Fibroblast of skin of left quadriceps (primary cell): Measurements from ENCODE around the gene MAP4K1.

Experiments used
- DNase-seq, 2 experiments: peaks; one replicate each; pipeline ENCODE4 v3.0.0-alpha.2; 2013; ENCODE audit warnings: low read depth in 2 of 2

MAP4K1 gene

GRCh38 chr19:38617764-38618589 lies at the start of gene MAP4K1:
Gene MAP4K1, minus strand, starts transcription at chr19:38617953. Its CDS starts 58 bp downstream, at chr19:38617895.
- DNase-seq, result no peak

- DNase-seq, result no peak
These were observed 49.1 kb upstream of the MAP4K1 start for GRCh38 chr19:38666663-38667511.

GRCh38 chr19:38665950-38666662 lies 48.4 kb upstream of the MAP4K1 start:
- DNase-seq, result peak; percentile 90 to 91

DNA sequence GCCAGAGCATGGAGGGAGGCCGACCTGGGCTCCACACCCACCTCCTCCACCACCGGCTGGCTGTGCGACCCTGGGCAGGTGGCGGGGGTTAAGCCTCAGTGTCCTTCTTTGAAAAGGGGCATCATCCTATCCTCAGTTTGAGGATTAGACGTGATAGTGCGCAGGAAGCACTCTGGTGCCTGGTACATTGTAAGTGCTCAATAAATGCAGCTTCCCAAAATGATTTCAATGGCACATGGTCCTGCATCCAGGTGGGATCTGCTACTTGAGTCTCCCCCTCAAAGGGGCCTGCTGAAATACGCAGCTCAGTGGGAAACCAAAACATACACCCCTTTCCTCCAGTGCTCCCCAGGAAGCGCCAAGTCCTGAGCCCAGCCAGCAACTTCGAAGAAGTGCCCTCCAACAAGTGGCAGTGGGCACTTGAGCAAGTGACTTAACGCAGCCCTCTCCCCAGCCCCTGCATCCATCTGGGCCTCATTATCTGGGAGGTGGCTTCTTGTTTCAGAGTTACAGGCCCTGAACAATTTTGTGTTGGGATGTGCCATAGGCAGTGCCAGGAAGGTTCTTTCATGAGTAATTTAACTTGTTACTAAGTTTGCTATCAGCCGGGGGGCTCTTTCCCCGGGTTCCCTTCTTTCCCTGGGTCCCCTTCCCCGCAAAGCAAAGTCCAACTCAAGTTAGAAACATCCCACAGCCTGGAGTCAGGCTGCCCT lies 47.6 kb upstream of the MAP4K1 start:
- DNase-seq, result no peak

GRCh38 chr19:38664503-38665211 lies 46.9 kb upstream of the MAP4K1 start:
- DNase-seq, result no peak

- DNase-seq, result no peak
These were observed 46.3 kb upstream of the MAP4K1 start for GRCh38 chr19:38663957-38664502.

- DNase-seq, result no peak
These were observed 45.5 kb upstream of the MAP4K1 start for GRCh38 chr19:38663156-38663651.

DNA sequence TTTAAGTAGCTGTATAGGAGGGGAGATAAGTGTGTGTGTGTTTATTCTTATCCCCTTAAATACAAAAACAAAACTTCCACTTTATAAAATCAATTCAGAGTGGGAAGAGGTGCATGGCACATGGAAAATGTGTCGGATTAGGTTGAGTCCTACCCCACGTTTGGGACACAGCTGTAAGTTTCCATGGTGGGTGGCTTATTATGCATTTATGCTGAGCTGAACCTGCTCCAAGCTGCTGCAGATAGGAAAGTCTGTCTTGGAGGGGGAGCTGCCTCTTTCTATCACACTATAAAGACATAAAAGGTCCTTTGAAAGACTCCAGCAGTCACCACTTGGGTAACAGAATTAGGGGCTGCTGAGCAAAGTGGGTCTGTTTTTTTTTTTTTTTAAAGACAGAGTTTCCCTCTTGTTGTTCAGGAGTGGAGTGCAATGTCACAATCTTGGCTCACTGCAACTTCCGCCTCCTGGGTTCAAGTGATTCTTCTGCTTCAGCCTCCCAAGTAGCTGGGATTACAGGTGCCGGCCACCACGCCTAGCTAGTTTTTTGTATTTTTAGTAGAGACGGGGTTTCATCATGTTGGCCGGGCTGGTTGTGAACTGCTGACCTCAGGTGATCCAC lies 44.9 kb upstream of the MAP4K1 start:
- no peak for DNase-seq

GRCh38 chr19:38661996-38662395 lies 44.2 kb upstream of the MAP4K1 start:
- no peak for DNase-seq

DNA sequence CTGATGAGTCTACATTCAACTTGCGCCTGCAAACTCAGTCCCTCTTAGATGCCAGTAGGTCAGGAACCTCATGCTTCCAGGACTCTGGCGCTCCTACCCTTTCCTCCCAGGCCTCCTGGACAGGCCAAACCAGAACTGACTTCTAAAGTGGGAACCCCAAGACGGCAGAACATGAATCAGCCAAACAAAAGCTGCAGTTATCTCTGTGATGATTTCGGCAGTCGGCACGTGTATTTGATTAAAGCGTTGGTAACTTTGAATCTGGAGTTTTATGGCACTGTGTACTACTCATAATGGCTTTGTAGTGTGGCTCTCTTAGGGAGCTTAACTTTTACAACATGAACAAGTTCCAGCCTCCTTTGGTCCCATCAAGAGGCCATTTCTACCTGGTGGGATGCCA lies 43.4 kb upstream of the MAP4K1 start:
- DNase-seq, result no peak

- DNase-seq, result no peak
These were observed 43.0 kb upstream of the MAP4K1 start for GRCh38 chr19:38660724-38661123.

DNA sequence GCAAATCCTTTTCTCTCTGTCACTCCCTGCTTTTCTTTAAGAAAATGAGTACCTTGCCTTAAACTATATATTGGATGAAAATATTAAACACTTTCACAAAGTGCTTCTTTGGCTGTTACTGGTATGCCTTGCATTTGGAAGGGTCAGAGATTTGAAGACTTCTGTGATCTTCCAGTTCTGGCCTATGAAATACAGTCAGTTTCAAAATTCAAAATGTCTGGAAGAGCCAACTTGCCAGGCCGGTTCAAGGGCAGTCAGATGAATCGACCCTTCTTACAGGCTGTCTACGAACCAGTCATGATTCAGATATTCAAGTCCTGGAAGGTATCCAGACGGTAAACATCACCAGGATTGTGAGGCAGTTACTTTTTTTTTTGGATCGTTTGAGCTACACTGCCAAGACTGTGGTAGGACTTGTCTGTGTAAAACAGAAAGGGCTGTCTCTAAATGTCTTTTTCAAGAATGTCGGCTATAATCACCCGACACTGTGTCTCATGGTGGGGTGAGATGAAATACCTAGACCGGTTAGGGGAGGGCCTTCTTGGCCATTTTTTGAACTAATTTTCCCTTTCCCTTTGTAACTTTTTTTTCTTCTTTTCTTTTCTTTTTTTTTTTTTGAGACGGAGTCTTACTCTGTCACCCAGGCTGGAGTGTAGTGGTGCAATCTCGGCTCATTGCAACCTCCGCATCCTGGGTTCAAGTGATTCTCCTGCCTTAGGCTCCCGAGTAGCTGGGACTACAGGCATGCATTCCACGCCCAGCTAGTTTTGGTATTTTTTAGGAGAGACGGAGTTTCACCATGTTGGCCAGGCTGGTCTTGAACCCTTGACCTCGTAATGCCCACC lies 40.9 kb upstream of the MAP4K1 start:
- peak; percentile 99 for DNase-seq

- DNase-seq, result no peak
These were observed 40.0 kb upstream of the MAP4K1 start for GRCh38 chr19:38657633-38658222.

GRCh38 chr19:38656171-38656981 lies 38.6 kb upstream of the MAP4K1 start:
- no peak for DNase-seq

DNA sequence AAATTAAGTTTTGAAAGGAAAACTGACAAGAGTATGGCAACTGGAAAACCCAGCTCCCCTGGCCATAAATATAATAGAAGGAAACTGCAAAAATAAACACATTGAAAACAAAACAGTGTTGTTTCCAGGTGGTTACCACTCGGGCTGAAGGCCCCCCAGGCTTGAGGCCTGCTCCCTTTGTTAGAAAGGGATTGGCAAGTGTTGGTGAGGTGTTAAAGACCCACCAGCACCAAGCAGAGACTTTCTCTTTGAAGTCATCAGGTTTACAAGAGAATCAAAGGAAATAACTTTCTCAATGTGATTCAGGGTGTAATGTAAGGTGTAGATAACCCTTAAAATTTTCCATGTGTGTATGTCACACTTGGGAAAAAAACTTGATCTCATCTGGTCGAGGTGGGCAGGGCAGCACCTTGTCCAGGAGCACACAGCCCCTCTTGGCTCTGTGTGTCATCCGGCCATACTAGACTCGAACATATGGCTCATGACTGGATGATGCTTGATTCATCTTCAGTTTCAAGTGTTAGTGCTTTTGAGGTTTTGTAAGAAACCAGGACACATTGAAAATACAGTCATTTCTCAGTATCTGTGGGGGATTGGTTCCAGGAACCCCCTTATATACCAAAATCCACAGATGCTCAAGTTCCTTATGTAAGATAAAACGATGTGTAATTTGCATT lies 37.5 kb upstream of the MAP4K1 start:
- no peak for DNase-seq

- no peak for DNase-seq
These were observed 36.9 kb upstream of the MAP4K1 start for GRCh38 chr19:38654628-38655055.

GRCh38 chr19:38653028-38653571 lies 35.3 kb upstream of the MAP4K1 start:
- no peak for DNase-seq
